ENCODE results near the gene PROM2. TPM values are rescaled to one million over a fixed set of nuclear protein-coding genes. Genes with fewer than 3 reads are reported as not detected.
A peak's percentile ranks its signal among the peaks of the same experiment; 100 is the strongest.

The PROM2 gene
- total RNA-seq, 1 donor from 2014 or later = 6.0 TPM

DNA sequence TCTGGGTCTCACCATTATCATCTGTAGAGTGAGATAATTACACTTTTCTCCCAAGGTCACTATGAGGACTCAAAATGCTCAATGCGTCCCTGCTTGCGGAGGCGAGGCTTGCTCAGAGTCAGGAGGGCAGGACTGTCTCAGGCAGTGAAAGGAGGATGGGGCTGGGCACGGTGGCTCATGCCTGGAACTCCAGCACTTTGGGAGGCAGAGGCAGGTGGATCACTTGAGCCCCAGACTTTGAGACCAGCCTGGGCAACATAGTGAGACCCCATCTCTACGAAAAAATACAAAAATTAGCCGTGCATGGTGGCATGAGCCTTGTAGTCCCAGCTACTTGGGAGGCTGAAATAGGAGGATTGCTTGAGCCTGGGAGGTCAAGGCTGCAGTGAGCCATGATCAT lies 21.1 kb downstream of the PROM2 start:
- no peak for TF ChIP-seq CTCF (IDR thresholded peaks at IDR 0.05)
- Histone ChIP-seq H3K9me3 (peaks cover 11% of the 10 kb centered on the region), H3K27me3 (ENCODE audit: low read depth) (no peaks in the 10 kb centered on the region), H3K36me3 (no peaks in the 10 kb centered on the region), H3K4me3 (no peak overlapping the region), H3K4me1 (no peaks in the 10 kb centered on the region), H3K27ac (no peak overlapping the region)
- ATAC-seq (no peak), DNase-seq (no peak)
- intact Hi-C loops (cut with DNase I) = no loop called here

DNA sequence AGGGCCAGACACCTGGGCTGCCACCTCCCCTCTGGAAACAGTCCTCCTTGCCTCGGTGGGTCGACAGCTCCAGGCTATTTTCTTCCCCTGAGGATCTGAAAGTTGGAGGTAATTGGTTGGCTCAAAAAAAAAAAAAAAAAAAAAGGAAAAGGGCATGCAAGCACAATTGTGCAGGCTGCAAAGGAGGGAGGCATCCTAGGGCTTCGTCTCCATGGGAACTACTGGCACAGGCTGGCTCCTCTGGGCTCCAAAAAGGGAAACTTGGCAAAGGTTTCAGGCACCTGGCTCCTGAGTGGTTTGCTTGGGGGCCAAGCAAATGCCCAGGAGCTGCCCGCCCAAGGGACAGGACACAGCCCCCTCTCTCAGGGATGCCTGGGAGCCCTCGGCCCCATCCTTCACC lies 21.8 kb downstream of the PROM2 start:
- DNase-seq (no peak), ATAC-seq (no peak)
- Histone ChIP-seq H3K27ac (no peak overlapping the region), H3K9me3 (peaks cover 5% of the 10 kb centered on the region), H3K27me3 (ENCODE audit: low read depth) (no peaks in the 10 kb centered on the region), H3K4me1 (no peaks in the 10 kb centered on the region), H3K36me3 (no peaks in the 10 kb centered on the region), H3K4me3 (no peak overlapping the region)
- TF ChIP-seq CTCF (IDR thresholded peaks at IDR 0.05) = no peak
- intact Hi-C loops (cut with DNase I) = no loop called here

GRCh38 chr2:95296880-95297487 lies 22.7 kb downstream of the PROM2 start, which contains the start of gene KCNIP3:
Gene KCNIP3, plus strand, starts transcription at chr2:95297347. Its CDS starts 92 bp downstream, at chr2:95297439.
- intact Hi-C loops (cut with DNase I) = no loop called here
- Histone ChIP-seq H3K9me3 (no peaks in the 10 kb centered on the region), H3K4me3 (no peak within 1 kb of the TSS), H3K27ac (no peak within 1 kb of the TSS), H3K4me1 (no peaks in the 10 kb centered on the region), H3K36me3 (no peaks in the 10 kb centered on the region), H3K27me3 (ENCODE audit: low read depth) (no peaks in the 10 kb centered on the region)
- TF ChIP-seq CTCF (IDR thresholded peaks at IDR 0.05) = no peak
- ATAC-seq (peak in 1 of 2 donors; percentile 4), DNase-seq (no peak)

DNA sequence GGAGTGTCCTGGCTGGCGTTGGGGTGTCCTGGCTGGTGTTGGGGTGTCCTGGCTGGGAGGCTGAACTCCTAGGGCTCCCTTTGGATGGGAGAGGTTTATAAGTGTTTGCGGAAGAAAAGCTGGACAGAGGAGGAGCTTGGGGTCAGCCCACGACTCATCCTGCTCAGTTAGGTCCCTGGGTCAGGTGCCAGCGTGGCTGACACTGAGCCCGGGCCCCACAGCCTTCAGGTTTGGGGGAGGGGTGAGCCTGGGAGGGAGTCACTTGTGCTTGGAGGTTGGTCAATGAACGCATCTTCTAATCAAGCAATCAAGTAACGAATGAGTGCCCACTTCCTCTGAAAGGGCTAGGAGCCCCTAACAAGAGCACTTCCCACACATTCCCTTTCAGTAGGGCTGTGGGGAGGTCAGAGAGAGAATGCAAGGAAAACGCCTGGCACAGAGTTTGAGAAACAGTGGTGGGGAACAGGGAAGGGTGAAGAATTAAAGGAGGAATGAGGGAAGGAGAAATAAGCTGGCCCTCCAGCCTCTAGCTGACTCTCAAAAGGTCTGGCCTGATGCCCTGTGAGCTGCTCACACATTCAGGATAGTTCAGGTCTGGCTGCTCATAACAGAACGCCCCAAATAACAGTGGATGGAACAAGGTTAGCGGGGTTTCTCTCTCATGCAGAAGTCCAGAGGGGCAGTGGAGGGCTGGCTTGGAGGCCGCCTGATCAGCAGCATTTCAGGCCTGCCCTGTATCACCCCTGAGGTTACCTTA lies 23.6 kb downstream of the PROM2 start:
- H3K4me1 ChIP-seq = no peaks in the 10 kb centered on the region
- intact Hi-C loops (cut with DNase I) = no loop called here
- no peaks in the 10 kb centered on the region for H3K36me3 ChIP-seq
- no peak overlapping the region for H3K27ac ChIP-seq
- TF ChIP-seq CTCF (IDR thresholded peaks at IDR 0.05) = no peak
- no peaks in the 10 kb centered on the region for H3K27me3 ChIP-seq (ENCODE audit: low read depth)
- no peak for ATAC-seq
- DNase-seq = no peak
- no peak overlapping the region for H3K4me3 ChIP-seq
- no peaks in the 10 kb centered on the region for H3K9me3 ChIP-seq

DNA sequence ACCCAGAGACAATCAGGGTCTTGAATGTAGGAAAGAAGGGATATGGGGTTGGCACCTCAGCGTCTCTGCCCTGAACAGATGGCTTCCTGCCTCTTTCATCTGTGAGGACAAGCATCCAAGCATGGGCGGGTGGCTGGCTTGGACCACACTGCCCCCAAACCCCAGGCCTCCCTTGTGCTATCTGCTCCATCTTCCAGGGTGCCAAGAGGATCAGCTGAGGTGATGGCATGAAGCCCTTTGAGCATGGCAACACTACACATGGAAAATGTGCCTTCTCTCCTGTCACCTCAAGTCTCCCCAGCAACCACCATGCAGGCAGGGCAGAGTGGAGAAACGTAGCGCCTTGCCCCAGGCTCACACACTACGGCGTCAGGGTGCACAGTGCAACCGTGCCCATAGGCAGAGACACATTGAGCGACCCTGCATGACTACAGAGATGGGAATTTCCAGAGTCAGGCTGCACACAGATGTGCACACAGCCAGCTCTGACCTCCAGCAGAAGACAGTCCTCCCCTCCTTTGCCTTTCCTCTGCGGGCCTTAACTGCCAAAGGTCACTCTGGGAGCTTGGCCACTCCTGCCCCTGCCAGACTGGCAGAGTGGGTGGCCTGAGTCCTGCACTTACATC lies 24.4 kb downstream of the PROM2 start:
- Histone ChIP-seq H3K9me3 (no peaks in the 10 kb centered on the region), H3K4me1 (no peaks in the 10 kb centered on the region), H3K27me3 (ENCODE audit: low read depth) (no peaks in the 10 kb centered on the region), H3K36me3 (no peaks in the 10 kb centered on the region), H3K4me3 (no peak overlapping the region), H3K27ac (no peak overlapping the region)
- TF ChIP-seq CTCF (IDR thresholded peaks at IDR 0.05) = no peak
- intact Hi-C loops (cut with DNase I) = no loop called here
- ATAC-seq (no peak), DNase-seq (no peak)
